NCI-H2107 (cell line): Measurements from ENCODE around the gene ZMYM1.
"Not testable (repeated sequence)": the region's sequence is repeated elsewhere in the genome, so short reads cannot be mapped to it uniquely, and the experiment has no call there.

Source experiments
- DNase-seq: peaks from one replicate; lab custom pipeline; 2025; lab: John Stamatoyannopoulos, UW

The ZMYM1 gene

GRCh38 chr1:35079003-35079930, at the start of gene ZMYM1:
Gene ZMYM1 (plus strand): TSS chr1:35079385. CDS start chr1:35093988, 14,603 bp downstream.
- DNase-seq = peak; percentile 54

GRCh38 chr1:35029761-35030160, 49.4 kb upstream of the ZMYM1 start:
- no peak for DNase-seq

DNA sequence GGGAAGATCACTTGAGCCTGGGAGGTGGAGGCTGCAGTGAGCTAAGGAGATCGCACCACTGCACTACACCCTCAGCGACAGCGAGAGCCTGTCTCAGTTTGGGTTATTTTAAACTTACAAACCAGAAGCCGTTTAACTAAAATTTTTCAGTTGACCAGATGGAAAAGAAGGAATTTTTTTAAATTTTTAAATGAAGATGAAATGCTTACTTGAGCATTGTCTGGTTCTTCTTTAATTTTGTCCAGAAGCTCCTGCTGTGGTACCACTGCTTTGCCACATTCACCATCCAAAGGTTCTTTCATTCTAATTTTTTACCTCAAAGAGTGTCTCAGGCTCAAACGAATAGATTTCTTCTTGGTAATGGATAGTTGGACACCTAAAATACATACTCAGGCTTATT, 48.8 kb upstream of the ZMYM1 start:
- no peak for DNase-seq

GRCh38 chr1:35030756-35031446, 48.3 kb upstream of the ZMYM1 start:
- no peak for DNase-seq

- DNase-seq = no peak
Observed at GRCh38 chr1:35032384-35032739, 46.8 kb upstream of the ZMYM1 start.

GRCh38 chr1:35033346-35033745, 45.8 kb upstream of the ZMYM1 start:
- DNase-seq = no peak

GRCh38 chr1:35036621-35037020, 42.6 kb upstream of the ZMYM1 start:
- no peak for DNase-seq

DNA sequence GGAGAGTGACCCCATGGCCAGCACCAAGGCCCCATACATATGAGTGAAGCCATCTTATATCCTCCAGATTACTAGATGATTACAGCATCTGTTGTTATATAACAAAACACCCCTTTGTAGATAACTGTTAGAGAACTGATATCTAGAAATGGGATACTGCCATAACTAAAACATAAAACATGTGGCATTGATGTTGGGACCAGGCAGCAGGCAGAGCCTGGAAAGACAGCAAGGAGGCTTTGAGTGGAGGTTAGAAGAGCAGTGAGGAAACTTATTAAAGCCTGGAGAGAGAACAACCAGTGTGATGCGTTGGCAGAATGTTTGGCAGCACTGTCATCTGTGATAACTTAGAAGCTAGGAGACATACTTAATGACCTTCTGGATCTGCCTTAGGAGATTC, 42.0 kb upstream of the ZMYM1 start:
- no peak for DNase-seq

GRCh38 chr1:35038723-35039122, 40.5 kb upstream of the ZMYM1 start:
- no peak for DNase-seq

- DNase-seq = no peak
Observed at GRCh38 chr1:35043498-35043897, 35.7 kb upstream of the ZMYM1 start.

DNA sequence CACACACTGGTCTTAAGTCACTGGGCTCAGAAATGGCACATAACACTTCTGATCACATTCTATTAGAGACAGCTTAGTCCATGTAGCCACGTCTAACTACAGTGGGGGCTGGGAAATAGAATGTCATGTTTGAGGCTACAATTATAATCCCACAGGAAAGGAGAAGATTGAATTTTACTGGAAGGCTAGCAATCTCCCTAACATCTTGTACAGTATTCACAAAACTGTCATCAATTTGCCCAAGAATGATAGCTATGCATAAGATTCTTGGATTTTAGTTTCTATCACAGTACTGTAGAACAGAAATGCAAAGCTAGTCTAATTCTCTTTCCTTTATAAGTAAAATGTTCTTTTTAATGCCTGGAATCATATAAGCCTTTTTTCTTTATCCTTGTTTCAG, 34.8 kb upstream of the ZMYM1 start:
- DNase-seq = no peak

- no peak for DNase-seq
Observed at GRCh38 chr1:35046730-35047129, 32.5 kb upstream of the ZMYM1 start.

DNA sequence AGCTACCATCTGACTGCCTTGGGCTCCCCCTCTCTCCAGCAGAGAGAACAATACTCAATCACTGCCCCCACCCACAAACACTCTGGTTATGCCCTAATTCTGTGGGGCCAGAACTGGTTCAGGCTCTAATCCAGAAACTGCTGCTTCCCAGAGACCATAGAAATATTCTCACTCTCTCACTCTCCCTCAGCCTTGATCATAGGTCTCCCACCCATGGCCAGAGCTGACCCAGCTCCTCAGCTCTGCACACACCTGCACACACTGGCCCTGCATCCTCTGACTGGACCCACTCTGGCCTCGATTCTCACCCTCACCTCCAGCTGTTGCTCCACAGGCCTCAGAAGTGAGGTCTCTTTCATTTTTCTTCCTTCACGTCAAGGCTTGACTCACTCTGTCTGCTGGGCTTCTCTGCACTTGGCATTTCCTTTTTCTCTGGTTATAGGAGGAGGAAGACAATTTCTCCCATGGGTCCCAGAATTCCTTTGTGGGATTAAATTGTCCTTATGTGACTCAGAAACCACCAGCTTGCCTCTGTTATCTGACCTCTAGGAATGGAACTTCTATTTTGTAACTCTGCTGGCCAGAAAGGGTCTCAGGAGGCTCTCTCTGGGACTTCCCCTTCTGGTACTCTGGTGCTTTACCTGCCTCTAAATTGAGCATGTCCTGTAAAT, 31.9 kb upstream of the ZMYM1 start:
- no peak for DNase-seq

GRCh38 chr1:35049116-35049515, 30.1 kb upstream of the ZMYM1 start:
- DNase-seq = no peak

GRCh38 chr1:35053433-35053832, 25.8 kb upstream of the ZMYM1 start:
- DNase-seq = no peak

GRCh38 chr1:35054282-35054681, 24.9 kb upstream of the ZMYM1 start:
- not testable (repeated sequence) for DNase-seq

- DNase-seq = not testable (repeated sequence)
Observed at GRCh38 chr1:35058321-35058720, 20.9 kb upstream of the ZMYM1 start.

DNA sequence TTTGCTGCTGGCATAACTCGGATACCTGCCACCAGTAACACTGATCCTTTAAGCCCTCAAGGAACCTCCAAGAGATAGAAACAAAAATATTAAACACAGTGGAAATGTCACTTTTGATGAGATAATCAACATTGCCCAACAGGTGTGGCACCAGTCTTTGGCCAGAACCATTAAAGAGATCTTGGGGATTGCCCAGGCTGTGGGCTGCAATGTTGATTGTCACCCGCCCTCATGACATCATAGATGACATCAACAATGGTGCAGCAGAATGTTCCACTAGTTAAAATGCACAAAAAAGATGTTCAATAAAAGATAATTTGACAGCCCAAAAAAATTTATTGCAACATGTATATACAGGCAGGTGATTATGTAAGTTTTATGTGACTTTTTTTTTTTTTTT, 20.2 kb upstream of the ZMYM1 start:
- DNase-seq = no peak

DNA sequence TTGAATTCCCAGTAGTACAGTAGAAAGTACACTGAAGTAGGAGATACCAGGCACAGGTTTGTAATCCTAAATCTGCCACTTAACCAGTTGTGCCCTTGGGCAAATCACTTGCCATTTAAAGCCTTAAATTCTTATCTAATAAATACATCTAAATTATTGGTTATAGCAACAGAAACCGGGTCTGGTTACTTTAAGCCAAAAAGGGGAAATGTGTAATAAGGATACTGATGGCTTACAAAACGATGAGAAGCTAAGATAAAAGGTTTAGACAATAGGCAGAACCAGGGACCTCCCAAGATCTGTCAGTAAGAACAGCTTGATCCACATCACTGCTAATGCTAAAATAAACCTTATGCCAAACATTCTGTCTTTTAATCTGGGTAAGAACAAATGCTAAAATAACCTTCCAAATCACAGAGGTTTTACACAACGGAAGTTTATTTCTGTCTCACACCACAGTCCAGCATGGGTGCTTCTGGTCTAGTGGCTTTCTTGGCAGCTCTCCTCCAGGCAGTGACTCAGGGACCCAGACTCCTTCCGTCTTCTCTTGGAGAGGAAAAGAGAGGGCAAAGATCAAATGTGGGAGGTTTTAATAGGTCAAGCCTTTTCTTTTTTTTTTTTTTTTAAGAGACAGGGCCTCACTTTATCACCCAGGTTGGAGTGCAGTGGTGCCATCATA, 16.5 kb upstream of the ZMYM1 start:
- DNase-seq = no peak

- DNase-seq = no peak
Observed at GRCh38 chr1:35064265-35064664, 14.9 kb upstream of the ZMYM1 start.

- no peak for DNase-seq
Observed at GRCh38 chr1:35069746-35070145, 9.4 kb upstream of the ZMYM1 start.

DNA sequence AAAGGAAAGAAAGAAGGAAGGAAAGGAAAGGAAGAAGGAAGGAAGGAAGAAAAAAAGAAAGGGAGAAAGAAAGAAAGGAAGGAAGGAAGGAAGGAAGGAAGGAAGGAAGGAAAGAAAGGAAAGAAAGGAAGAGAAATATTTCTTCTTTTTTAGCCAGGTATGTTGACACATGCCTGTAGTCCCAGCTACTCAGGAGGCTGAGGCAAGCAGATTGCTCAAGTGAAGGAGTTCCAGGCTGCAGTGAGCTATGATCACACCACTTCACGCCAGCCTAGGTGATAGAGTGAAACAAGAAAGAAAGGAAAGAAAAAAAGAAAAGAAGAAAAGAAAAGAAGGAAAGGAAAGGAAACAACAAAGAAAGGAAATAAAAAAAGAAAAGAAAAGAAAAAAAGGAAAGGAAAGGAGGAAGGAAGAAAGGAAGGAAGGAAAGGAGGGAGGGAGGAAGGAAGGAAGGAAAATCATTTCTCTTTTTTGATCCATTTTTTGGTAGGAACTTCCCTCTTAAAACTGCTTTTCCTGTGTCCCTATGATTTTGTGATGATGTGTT, 5.8 kb upstream of the ZMYM1 start:
- DNase-seq = no peak
